Activated B cell treated with CpG ODN at 0.5 μM for 24 hours (primary cell): Measurements from ENCODE around the gene EFCAB13. TPM values are rescaled to one million over a fixed set of nuclear protein-coding genes. Genes with fewer than 3 reads are reported as not detected.

Experiments
- ATAC-seq: fragments of 200-7000 bp; cut with Tn5 transposase; one replicate; pipeline ENCODE4 v1.10.0; 2021; ENCODE audit warnings: low read depth, mild to moderate bottlenecking, moderate library complexity
- CTCF ChIA-PET: fragments of 350-600 bp; sonication (Branson Sonifier 250); formaldehyde crosslinking; loops from one replicate; lab custom pipeline; 2021; ENCODE audit warnings: antibody characterized with exemption; lab: Charles Lee
- POLR2A ChIA-PET: fragments of 350-600 bp; sonication (Branson Sonifier 250); formaldehyde crosslinking; loops from one replicate; lab custom pipeline; 2021; ENCODE audit warnings: antibody characterized with exemption; lab: Charles Lee
- DNase-seq: peaks from one replicate; pipeline ENCODE4 v3.0.0; 2022
- H3K27ac Mint-ChIP-seq: one replicate; pipeline ENCODE4 v1.8.0; 2020; ENCODE audit warnings: mixed read lengths
- H3K27me3 Mint-ChIP-seq: one replicate; pipeline ENCODE4 v1.8.0; 2021; ENCODE audit warnings: mixed read lengths
- H3K36me3 Mint-ChIP-seq: one replicate; pipeline ENCODE4 v1.8.0; 2021; ENCODE audit warnings: low read depth, mixed read lengths
- H3K4me1 Mint-ChIP-seq: one replicate; pipeline ENCODE4 v1.8.0; 2021; ENCODE audit warnings: mixed read lengths
- H3K4me3 Mint-ChIP-seq: one replicate; pipeline ENCODE4 v1.8.0; 2020; ENCODE audit warnings: mild to moderate bottlenecking, mixed read lengths
- H3K9me3 Mint-ChIP-seq: one replicate; pipeline ENCODE4 v1.8.0; 2020; ENCODE audit warnings: mixed read lengths
- CTCF ChIP-seq: fragments of 200-600 bp; IDR thresholded peaks from one replicate; pipeline ENCODE4 v1.8.0; 2022; ENCODE audit warnings: antibody characterized with exemption, mild to moderate bottlenecking
- intact Hi-C: fragments of 100-400 bp; cut with micrococcal nuclease; formaldehyde crosslinking; loops from one replicate; pipeline ENCODE4 v1.15.1; 2024
- total RNA-seq: library from RNA; stranded (reverse); gene quantifications from 2 replicates; pipeline ENCODE4 v1.2.3, GENCODE V29; 2022

The EFCAB13 gene
- total RNA-seq, 1 donor from 2014 or later, result 25.4 TPM

GRCh38 chr17:47317119-47317518, 6.6 kb upstream of the EFCAB13 start:
- Mint-ChIP-seq H3K9me3 (no peaks in the 10 kb centered on the region), H3K27me3 (no peaks in the 10 kb centered on the region), H3K36me3 (no peaks in the 10 kb centered on the region), H3K4me3 (no peak overlapping the region), H3K27ac (no peak overlapping the region), H3K4me1 (peaks cover 4% of the 10 kb centered on the region)
- ATAC-seq, result no peak
- ChIA-PET CTCF (interaction anchor here (1.0 to 6.3 kb wide), 8 partner anchors 9 to 375 kb away, joined by 3 to 129 read pairs (median 9); no protein-coding TSS in a partner anchor), POLR2A (interaction anchor here (0.6 to 0.8 kb wide), 2 partner anchors 29 to 118 kb away, joined by 4 to 7 read pairs; no protein-coding TSS in a partner anchor)
- no peak for TF ChIP-seq CTCF
- intact Hi-C loops, result loop anchor here (5.0 kb wide), 2 partner anchors 155 to 375 kb away; no protein-coding TSS in a partner anchor
- DNase-seq, result no peak

GRCh38 chr17:47318197-47318918, 5.4 kb upstream of the EFCAB13 start:
- intact Hi-C loops, result loop anchor here (5.0 kb wide), 2 partner anchors 156 to 376 kb away; no protein-coding TSS in a partner anchor
- peaks cover 11% of the 10 kb centered on the region for H3K4me1 Mint-ChIP-seq
- peaks cover 1% of the 10 kb centered on the region for H3K36me3 Mint-ChIP-seq
- no peak for DNase-seq
- H3K27me3 Mint-ChIP-seq, result no peaks in the 10 kb centered on the region
- no peak for ATAC-seq
- CTCF ChIA-PET, result interaction anchor here (0.8 to 1.5 kb wide), 3 partner anchors 84 to 89 kb away, joined by 3 to 5 read pairs (median 3); no protein-coding TSS in a partner anchor
- no peaks in the 10 kb centered on the region for H3K9me3 Mint-ChIP-seq
- POLR2A ChIA-PET, result no interaction called here
- TF ChIP-seq CTCF, result no peak
- no peak overlapping the region for H3K27ac Mint-ChIP-seq
- H3K4me3 Mint-ChIP-seq, result no peak overlapping the region

- ATAC-seq, result no peak
- H3K4me3 Mint-ChIP-seq, result no peak overlapping the region
- H3K36me3 Mint-ChIP-seq, result peaks cover 8% of the 10 kb centered on the region
- ChIA-PET POLR2A (no interaction called here), CTCF (no interaction called here)
- no peak for DNase-seq
- no peaks in the 10 kb centered on the region for H3K9me3 Mint-ChIP-seq
- no peaks in the 10 kb centered on the region for H3K27me3 Mint-ChIP-seq
- intact Hi-C loops, result loop anchor here (5.0 to 10.0 kb wide), 3 partner anchors 211 to 316 kb away; partner anchors contain the start of gene NPEPPS
- no peak overlapping the region for H3K27ac Mint-ChIP-seq
- peaks cover 24% of the 10 kb centered on the region for H3K4me1 Mint-ChIP-seq
- TF ChIP-seq CTCF, result no peak
Observed at GRCh38 chr17:47320879-47321502, 2.8 kb upstream of the EFCAB13 start.

- no peak for TF ChIP-seq CTCF
- DNase-seq, result peak; percentile 59
- no peaks in the 10 kb centered on the region for H3K9me3 Mint-ChIP-seq
- ChIA-PET POLR2A (interaction anchor here (0.6 to 2.8 kb wide), 38 partner anchors 9 to 1131 kb away, joined by 3 to 27 read pairs (median 4); partner anchors contain the start of genes CDC27, ITGB3, KANSL1 and KPNB1), CTCF (interaction anchor here (1.4 to 2.0 kb wide), 3 partner anchors 9 to 290 kb away, joined by 5 to 7 read pairs (median 5); no protein-coding TSS in a partner anchor)
- intact Hi-C loops, result loop anchor here (1.0 to 10.0 kb wide), 5 partner anchors 38 to 325 kb away; partner anchors contain the start of genes KPNB1 and NPEPPS
- peak overlapping the region; percentile 99 for H3K27ac Mint-ChIP-seq
- ATAC-seq, result peak; percentile 54
- no peaks in the 10 kb centered on the region for H3K27me3 Mint-ChIP-seq
- peaks cover 24% of the 10 kb centered on the region for H3K4me1 Mint-ChIP-seq
- H3K36me3 Mint-ChIP-seq, result peaks cover 19% of the 10 kb centered on the region
- H3K4me3 Mint-ChIP-seq, result peak overlapping the region; percentile 98
Observed at GRCh38 chr17:47324224-47325020, 667 bp downstream of the EFCAB13 start.
